MM.1S (cell line): ENCODE results near the gene GNGT1.

ENCODE experiments used
- EZH2 ChIP-seq: fragments of 300-600 bp; sonication (generic); optimal IDR thresholded peaks from 2 replicates; pipeline ENCODE3; 2017; ENCODE audit warnings: low read depth, mild to moderate bottlenecking, antibody characterized with exemption, low read length, mixed read lengths
- TF ChIP-seq, protein P1 (sequence below): fragments of 300-600 bp; sonication (generic); IDR thresholded peaks from 2 replicates; pipeline ENCODE4 v1.5.1; 2016; ENCODE audit warnings: antibody characterized with exemption, low read length, mixed read lengths

DNA sequence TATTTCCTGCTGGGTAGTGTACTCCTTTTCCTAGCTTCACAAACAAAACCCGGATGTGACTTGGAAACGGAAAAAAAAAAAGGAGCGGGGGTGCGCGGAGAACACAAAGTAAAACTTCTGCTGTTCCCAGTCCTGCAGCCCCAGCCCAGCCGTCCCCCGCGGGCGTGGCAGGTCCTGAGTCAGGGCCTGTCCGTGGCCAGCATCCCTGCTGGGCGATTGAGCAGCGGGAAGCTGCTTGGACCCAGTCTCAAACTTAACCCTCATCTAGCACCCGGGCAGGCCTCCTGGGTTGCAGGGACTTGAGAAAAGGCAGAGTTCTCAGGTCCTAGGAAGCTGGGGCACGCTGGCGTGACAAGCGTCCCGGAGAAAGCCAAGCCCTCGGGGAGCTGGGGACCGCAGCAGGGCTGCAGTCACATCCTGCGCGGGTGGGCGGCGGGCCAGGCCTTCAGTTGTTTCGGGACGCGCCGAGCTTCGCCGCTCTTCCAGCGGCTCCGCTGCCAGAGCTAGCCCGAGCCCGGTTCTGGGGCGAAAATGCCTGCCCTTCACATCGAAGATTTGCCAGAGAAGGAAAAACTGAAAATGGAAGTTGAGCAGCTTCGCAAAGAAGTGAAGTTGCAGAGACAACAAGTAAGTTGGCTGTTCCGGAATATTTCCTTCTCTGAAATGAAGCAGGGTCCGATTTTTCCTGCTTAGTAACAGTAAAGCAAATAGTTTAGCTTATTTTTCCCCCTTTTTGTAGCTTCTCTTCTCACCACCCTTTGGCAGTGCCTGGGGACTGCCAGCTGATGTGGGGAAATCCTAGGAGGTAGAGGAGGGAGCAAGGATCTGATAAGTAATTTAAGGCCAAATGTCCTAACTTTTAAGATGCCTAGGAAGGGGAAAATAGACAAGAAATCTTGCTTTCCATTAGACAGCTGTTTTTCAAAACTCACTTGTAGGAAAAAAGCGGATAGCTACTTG is 15.5 kb downstream of the GNGT1 start, which contains the start of gene GNG11:
- TF ChIP-seq, protein P1, sequence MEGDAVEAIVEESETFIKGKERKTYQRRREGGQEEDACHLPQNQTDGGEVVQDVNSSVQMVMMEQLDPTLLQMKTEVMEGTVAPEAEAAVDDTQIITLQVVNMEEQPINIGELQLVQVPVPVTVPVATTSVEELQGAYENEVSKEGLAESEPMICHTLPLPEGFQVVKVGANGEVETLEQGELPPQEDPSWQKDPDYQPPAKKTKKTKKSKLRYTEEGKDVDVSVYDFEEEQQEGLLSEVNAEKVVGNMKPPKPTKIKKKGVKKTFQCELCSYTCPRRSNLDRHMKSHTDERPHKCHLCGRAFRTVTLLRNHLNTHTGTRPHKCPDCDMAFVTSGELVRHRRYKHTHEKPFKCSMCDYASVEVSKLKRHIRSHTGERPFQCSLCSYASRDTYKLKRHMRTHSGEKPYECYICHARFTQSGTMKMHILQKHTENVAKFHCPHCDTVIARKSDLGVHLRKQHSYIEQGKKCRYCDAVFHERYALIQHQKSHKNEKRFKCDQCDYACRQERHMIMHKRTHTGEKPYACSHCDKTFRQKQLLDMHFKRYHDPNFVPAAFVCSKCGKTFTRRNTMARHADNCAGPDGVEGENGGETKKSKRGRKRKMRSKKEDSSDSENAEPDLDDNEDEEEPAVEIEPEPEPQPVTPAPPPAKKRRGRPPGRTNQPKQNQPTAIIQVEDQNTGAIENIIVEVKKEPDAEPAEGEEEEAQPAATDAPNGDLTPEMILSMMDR = no peak
- no peak for TF ChIP-seq EZH2
